HG03159 (cell line): Measurements from ENCODE around the gene BEAN1.

Source experiments
- ATAC-seq: cut with Tn5 transposase; IDR thresholded peaks from one replicate; pipeline ENCODE4 v1.9.1; 2021; ENCODE audit warnings: mild to moderate bottlenecking, moderate library complexity; ENCODE audit not compliant: unreplicated experiment

The BEAN1 gene

GRCh38 chr16:66468321-66468965, 41.3 kb downstream of the BEAN1 start:
- ATAC-seq, result no peak

GRCh38 chr16:66469291-66469946, 42.3 kb downstream of the BEAN1 start:
- ATAC-seq, result no peak

GRCh38 chr16:66469947-66470546, 43.0 kb downstream of the BEAN1 start:
- ATAC-seq, result no peak

- ATAC-seq, result no peak
Measured at GRCh38 chr16:66470556-66470955, 43.5 kb downstream of the BEAN1 start.

GRCh38 chr16:66471264-66471663, 44.2 kb downstream of the BEAN1 start:
- ATAC-seq, result no peak

GRCh38 chr16:66471716-66472393, 44.8 kb downstream of the BEAN1 start:
- ATAC-seq, result no peak

- ATAC-seq, result no peak
Measured at GRCh38 chr16:66473051-66473571, 46.0 kb downstream of the BEAN1 start.

- ATAC-seq, result no peak
Measured at GRCh38 chr16:66473654-66474519, 46.8 kb downstream of the BEAN1 start.

GRCh38 chr16:66474750-66475199, 47.7 kb downstream of the BEAN1 start:
- peak; percentile 87 for ATAC-seq

GRCh38 chr16:66475232-66475631, 48.1 kb downstream of the BEAN1 start:
- ATAC-seq, result no peak

GRCh38 chr16:66476328-66477027, 49.4 kb downstream of the BEAN1 start:
- ATAC-seq, result no peak

GRCh38 chr16:66477028-66477515, 50.0 kb downstream of the BEAN1 start:
- ATAC-seq, result no peak

GRCh38 chr16:66478733-66479511, 51.8 kb downstream of the BEAN1 start:
- peak; percentile 62 for ATAC-seq

GRCh38 chr16:66479661-66480264, 52.7 kb downstream of the BEAN1 start:
- no peak for ATAC-seq

- ATAC-seq, result no peak
Measured at GRCh38 chr16:66480265-66481080, 53.4 kb downstream of the BEAN1 start.

GRCh38 chr16:66481081-66481942, 54.2 kb downstream of the BEAN1 start:
- ATAC-seq, result no peak

- ATAC-seq, result no peak
Measured at GRCh38 chr16:66481943-66482390, 54.9 kb downstream of the BEAN1 start.
